ENCODE data around the gene HCFC1R1.

HCFC1R1 gene

GRCh38 chr16:3028716-3029319, 5.1 kb upstream of the HCFC1R1 start:
- no CpG with 5 or more reads among the region's 15 CpGs for WGBS (ENCODE audit: extremely low coverage, insufficient coverage, insufficient read length)
- Histone ChIP-seq H3K27me3 (ENCODE audit: insufficient read depth, low read length) (no peaks in the 10 kb centered on the region), H2AFZ (ENCODE audit: insufficient read depth, low read length, poor library complexity) (no peak overlapping the region), H2AK5ac (ENCODE audit: low read length) (no peak overlapping the region), H2BK120ac (ENCODE audit: insufficient read depth, low read length, poor library complexity) (no peak overlapping the region), H2BK5ac (ENCODE audit: low read depth, low read length, poor library complexity) (no peak overlapping the region), H3K4me2 (ENCODE audit: low read length) (no peak overlapping the region), H3K9me3 (ENCODE audit: insufficient read depth, low read depth, low read length) (no peaks in the 10 kb centered on the region), H3K9ac (ENCODE audit: low read length) (no peak overlapping the region), H2BK12ac (ENCODE audit: low read length) (no peak overlapping the region), H3K79me2 (ENCODE audit: control insufficient read depth, insufficient read depth, low read length, poor library complexity) (peaks cover 2% of the 10 kb centered on the region), H3K4ac (ENCODE audit: low read depth, low read length) (no peak overlapping the region), H3K14ac (ENCODE audit: low read length) (no peak overlapping the region), H3K4me3 (ENCODE audit: low read depth, low read length) (no peak overlapping the region), H3K36me3 (ENCODE audit: control insufficient read depth in 1 of 2, insufficient read depth in 2 of 2, low read length in 2 of 2) (peaks cover 20 to 22% of the 10 kb centered on the region in 2 experiments), H4K12ac (ENCODE audit: low read depth, low read length) (no peak overlapping the region), H3K27ac (ENCODE audit: low read depth, low read length) (no peak overlapping the region), H3K18ac (ENCODE audit: low read length) (no peak overlapping the region), H3K79me1 (ENCODE audit: low read length) (peaks cover 2% of the 10 kb centered on the region), H3K23ac (ENCODE audit: low read length) (no peak overlapping the region), H4K91ac (ENCODE audit: low read depth, low read length) (no peak overlapping the region), H4K8ac (ENCODE audit: low read depth, low read length) (no peak overlapping the region), H3K4me1 (ENCODE audit: control insufficient read depth in 1 of 2, insufficient read depth in 2 of 2, low read length in 2 of 2) (peaks cover 7% of the 10 kb centered on the region in 2 experiments)
- no peak for DNase-seq

GRCh38 chr16:3027983-3028715, 4.4 kb upstream of the HCFC1R1 start:
- peak; percentile 83 to 97 for DNase-seq

GRCh38 chr16:3027489-3027795, 3.7 kb upstream of the HCFC1R1 start:
- DNase-seq: no peak
- Histone ChIP-seq H2AFZ (ENCODE audit: insufficient read depth, low read length, poor library complexity) (no peak overlapping the region), H3K9me3 (ENCODE audit: insufficient read depth, low read depth, low read length) (no peaks in the 10 kb centered on the region), H4K12ac (ENCODE audit: low read depth, low read length) (no peak overlapping the region), H2BK5ac (ENCODE audit: low read depth, low read length, poor library complexity) (no peak overlapping the region), H3K4me1 (ENCODE audit: control insufficient read depth in 1 of 2, insufficient read depth in 2 of 2, low read length in 2 of 2) (peaks cover 16 to 19% of the 10 kb centered on the region in 2 experiments), H3K79me2 (ENCODE audit: control insufficient read depth, insufficient read depth, low read length, poor library complexity) (peaks cover 11% of the 10 kb centered on the region), H2BK120ac (ENCODE audit: insufficient read depth, low read length, poor library complexity) (no peak overlapping the region), H3K4ac (ENCODE audit: low read depth, low read length) (no peak overlapping the region), H3K9ac (ENCODE audit: low read length) (no peak overlapping the region), H3K4me2 (ENCODE audit: low read length) (no peak overlapping the region), H2BK12ac (ENCODE audit: low read length) (no peak overlapping the region), H3K27me3 (ENCODE audit: insufficient read depth, low read length) (no peaks in the 10 kb centered on the region), H3K4me3 (ENCODE audit: low read depth, low read length) (no peak overlapping the region), H3K36me3 (ENCODE audit: control insufficient read depth in 1 of 2, insufficient read depth in 2 of 2, low read length in 2 of 2) (peaks cover 25 to 27% of the 10 kb centered on the region in 2 experiments), H3K23ac (ENCODE audit: low read length) (no peak overlapping the region), H3K14ac (ENCODE audit: low read length) (no peak overlapping the region), H4K8ac (ENCODE audit: low read depth, low read length) (no peak overlapping the region), H2AK5ac (ENCODE audit: low read length) (peak overlapping the region; percentile 16), H3K27ac (ENCODE audit: low read depth, low read length) (no peak overlapping the region), H3K79me1 (ENCODE audit: low read length) (peaks cover 15% of the 10 kb centered on the region), H4K91ac (ENCODE audit: low read depth, low read length) (no peak overlapping the region), H3K18ac (ENCODE audit: low read length) (no peak overlapping the region)
- WGBS (ENCODE audit: extremely low coverage, insufficient coverage, insufficient read length): no CpG with 5 or more reads among the region's 8 CpGs

More at GRCh38 chr16:3027983-3028715, 4.4 kb upstream of the HCFC1R1 start:
- Histone ChIP-seq H3K9me3 (ENCODE audit: insufficient read depth, low read depth, low read length) (no peaks in the 10 kb centered on the region), H3K27ac (ENCODE audit: low read depth, low read length) (no peak overlapping the region), H3K79me1 (ENCODE audit: low read length) (peaks cover 8% of the 10 kb centered on the region), H4K12ac (ENCODE audit: low read depth, low read length) (no peak overlapping the region), H3K14ac (ENCODE audit: low read length) (peak overlapping the region; percentile 9), H4K8ac (ENCODE audit: low read depth, low read length) (no peak overlapping the region), H3K4ac (ENCODE audit: low read depth, low read length) (no peak overlapping the region), H2AK5ac (ENCODE audit: low read length) (no peak overlapping the region), H2BK12ac (ENCODE audit: low read length) (no peak overlapping the region), H2AFZ (ENCODE audit: insufficient read depth, low read length, poor library complexity) (no peak overlapping the region), H3K4me3 (ENCODE audit: low read depth, low read length) (no peak overlapping the region), H3K27me3 (ENCODE audit: insufficient read depth, low read length) (no peaks in the 10 kb centered on the region), H2BK5ac (ENCODE audit: low read depth, low read length, poor library complexity) (no peak overlapping the region), H3K79me2 (ENCODE audit: control insufficient read depth, insufficient read depth, low read length, poor library complexity) (peaks cover 6% of the 10 kb centered on the region), H3K23ac (ENCODE audit: low read length) (no peak overlapping the region), H3K4me1 (ENCODE audit: control insufficient read depth in 1 of 2, insufficient read depth in 2 of 2, low read length in 2 of 2) (peaks cover 9 to 12% of the 10 kb centered on the region in 2 experiments), H3K4me2 (ENCODE audit: low read length) (peak overlapping the region; percentile 66), H4K91ac (ENCODE audit: low read depth, low read length) (no peak overlapping the region), H3K18ac (ENCODE audit: low read length) (no peak overlapping the region), H3K9ac (ENCODE audit: low read length) (no peak overlapping the region), H2BK120ac (ENCODE audit: insufficient read depth, low read length, poor library complexity) (no peak overlapping the region), H3K36me3 (ENCODE audit: control insufficient read depth in 1 of 2, insufficient read depth in 2 of 2, low read length in 2 of 2) (peaks cover 20 to 22% of the 10 kb centered on the region in 2 experiments)
- no CpG with 5 or more reads among the region's 58 CpGs for WGBS (ENCODE audit: extremely low coverage, insufficient coverage, insufficient read length)

GRCh38 chr16:3026609-3027488, 3.1 kb upstream of the HCFC1R1 start:
- H3K36me3 ChIP-seq (ENCODE audit: control insufficient read depth in 1 of 2, insufficient read depth in 2 of 2, low read length in 2 of 2): peaks cover 28 to 31% of the 10 kb centered on the region in 2 experiments
- no peak overlapping the region for H3K27ac ChIP-seq (ENCODE audit: low read depth, low read length)
- no peaks in the 10 kb centered on the region for H3K27me3 ChIP-seq (ENCODE audit: insufficient read depth, low read length)
- H3K4me2 ChIP-seq (ENCODE audit: low read length): no peak overlapping the region
- no peak overlapping the region for H3K14ac ChIP-seq (ENCODE audit: low read length)
- WGBS (ENCODE audit: extremely low coverage, insufficient coverage, insufficient read length): no CpG with 5 or more reads among the region's 24 CpGs
- H3K18ac ChIP-seq (ENCODE audit: low read length): no peak overlapping the region
- H4K8ac ChIP-seq (ENCODE audit: low read depth, low read length): no peak overlapping the region
- H2BK12ac ChIP-seq (ENCODE audit: low read length): no peak overlapping the region
- H2BK120ac ChIP-seq (ENCODE audit: insufficient read depth, low read length, poor library complexity): no peak overlapping the region
- no peak overlapping the region for H4K91ac ChIP-seq (ENCODE audit: low read depth, low read length)
- no peaks in the 10 kb centered on the region for H3K9me3 ChIP-seq (ENCODE audit: insufficient read depth, low read depth, low read length)
- no peak overlapping the region for H3K9ac ChIP-seq (ENCODE audit: low read length)
- H2AK5ac ChIP-seq (ENCODE audit: low read length): peak overlapping the region; percentile 16
- H2BK5ac ChIP-seq (ENCODE audit: low read depth, low read length, poor library complexity): no peak overlapping the region
- H3K79me1 ChIP-seq (ENCODE audit: low read length): peaks cover 19% of the 10 kb centered on the region
- no peak overlapping the region for H3K23ac ChIP-seq (ENCODE audit: low read length)
- peak overlapping the region; percentile 14 for H3K4me3 ChIP-seq (ENCODE audit: low read depth, low read length)
- H4K12ac ChIP-seq (ENCODE audit: low read depth, low read length): no peak overlapping the region
- no peak overlapping the region for H3K4ac ChIP-seq (ENCODE audit: low read depth, low read length)
- DNase-seq: no peak
- no peak overlapping the region for H2AFZ ChIP-seq (ENCODE audit: insufficient read depth, low read length, poor library complexity)
- H3K79me2 ChIP-seq (ENCODE audit: control insufficient read depth, insufficient read depth, low read length, poor library complexity): peaks cover 13% of the 10 kb centered on the region
- H3K4me1 ChIP-seq (ENCODE audit: control insufficient read depth in 1 of 2, insufficient read depth in 2 of 2, low read length in 2 of 2): peaks cover 16 to 19% of the 10 kb centered on the region in 2 experiments
